GM10248 (cell line): ENCODE results near the gene S1PR5.

ENCODE experiments used
- CTCF ChIA-PET: fragments of 300-600 bp; sonication (Branson Sonifier 250); formaldehyde crosslinking; extraction: SDS; loops from one replicate; lab custom pipeline; 2021; ENCODE audit warnings: antibody characterized with exemption; lab: Yijun Ruan, JAX
- POLR2A ChIA-PET: fragments of 350-650 bp; sonication (Branson Sonifier 250); formaldehyde crosslinking; extraction: SDS; loops from one replicate; lab custom pipeline; 2020; ENCODE audit warnings: antibody characterized with exemption; lab: Yijun Ruan, JAX
- DNase-seq: peaks from one replicate; pipeline ENCODE4 v3.0.0; 2012; ENCODE audit errors: extremely low spot score
- TF ChIP-seq, protein P1 (sequence below): IDR thresholded peaks from 2 replicates; pipeline ENCODE4 v1.5.1; 2012; ENCODE audit warnings: mild to moderate bottlenecking, low read depth; ENCODE audit errors: extremely low read depth, missing control alignments, control extremely low read depth

The S1PR5 gene, protein sequence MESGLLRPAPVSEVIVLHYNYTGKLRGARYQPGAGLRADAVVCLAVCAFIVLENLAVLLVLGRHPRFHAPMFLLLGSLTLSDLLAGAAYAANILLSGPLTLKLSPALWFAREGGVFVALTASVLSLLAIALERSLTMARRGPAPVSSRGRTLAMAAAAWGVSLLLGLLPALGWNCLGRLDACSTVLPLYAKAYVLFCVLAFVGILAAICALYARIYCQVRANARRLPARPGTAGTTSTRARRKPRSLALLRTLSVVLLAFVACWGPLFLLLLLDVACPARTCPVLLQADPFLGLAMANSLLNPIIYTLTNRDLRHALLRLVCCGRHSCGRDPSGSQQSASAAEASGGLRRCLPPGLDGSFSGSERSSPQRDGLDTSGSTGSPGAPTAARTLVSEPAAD

DNA sequence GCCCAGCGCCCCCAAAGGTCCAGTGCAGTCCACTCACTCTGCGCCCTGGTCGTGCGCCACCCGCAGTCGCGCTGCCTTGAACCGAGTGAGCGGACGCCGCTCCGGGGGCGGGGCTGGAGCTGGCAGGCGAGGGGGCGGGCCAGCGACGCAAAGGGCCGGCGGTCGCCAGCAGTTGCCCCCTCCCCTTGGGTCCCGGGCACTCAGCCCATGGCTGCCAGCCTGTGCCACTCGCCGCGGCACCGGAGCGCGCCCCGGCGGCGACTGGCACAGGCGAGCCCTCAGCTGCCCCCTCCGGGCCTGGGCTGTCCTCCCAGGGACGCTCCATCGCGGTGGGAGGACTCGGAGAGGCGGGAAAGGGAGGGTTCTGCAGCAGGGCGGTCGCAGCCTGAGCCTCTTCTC is at the start of gene S1PR5:
Gene S1PR5, minus strand, starts transcription at position 87 of the 399 bp plus-strand sequence. CDS start 2,436 bp downstream, outside the sequence.
- ChIA-PET POLR2A (interaction anchor here (0.5 kb wide), 1 partner anchor 17 kb away, joined by 5 read pairs; no protein-coding TSS in a partner anchor), CTCF (interaction anchor here (0.8 to 3.6 kb wide), 5 partner anchors 14 to 114 kb away, joined by 3 to 12 read pairs (median 4); partner anchors contain the start of gene CDC37)
- TF ChIP-seq, protein P1, sequence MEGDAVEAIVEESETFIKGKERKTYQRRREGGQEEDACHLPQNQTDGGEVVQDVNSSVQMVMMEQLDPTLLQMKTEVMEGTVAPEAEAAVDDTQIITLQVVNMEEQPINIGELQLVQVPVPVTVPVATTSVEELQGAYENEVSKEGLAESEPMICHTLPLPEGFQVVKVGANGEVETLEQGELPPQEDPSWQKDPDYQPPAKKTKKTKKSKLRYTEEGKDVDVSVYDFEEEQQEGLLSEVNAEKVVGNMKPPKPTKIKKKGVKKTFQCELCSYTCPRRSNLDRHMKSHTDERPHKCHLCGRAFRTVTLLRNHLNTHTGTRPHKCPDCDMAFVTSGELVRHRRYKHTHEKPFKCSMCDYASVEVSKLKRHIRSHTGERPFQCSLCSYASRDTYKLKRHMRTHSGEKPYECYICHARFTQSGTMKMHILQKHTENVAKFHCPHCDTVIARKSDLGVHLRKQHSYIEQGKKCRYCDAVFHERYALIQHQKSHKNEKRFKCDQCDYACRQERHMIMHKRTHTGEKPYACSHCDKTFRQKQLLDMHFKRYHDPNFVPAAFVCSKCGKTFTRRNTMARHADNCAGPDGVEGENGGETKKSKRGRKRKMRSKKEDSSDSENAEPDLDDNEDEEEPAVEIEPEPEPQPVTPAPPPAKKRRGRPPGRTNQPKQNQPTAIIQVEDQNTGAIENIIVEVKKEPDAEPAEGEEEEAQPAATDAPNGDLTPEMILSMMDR = no peak
- no peak for DNase-seq

DNA sequence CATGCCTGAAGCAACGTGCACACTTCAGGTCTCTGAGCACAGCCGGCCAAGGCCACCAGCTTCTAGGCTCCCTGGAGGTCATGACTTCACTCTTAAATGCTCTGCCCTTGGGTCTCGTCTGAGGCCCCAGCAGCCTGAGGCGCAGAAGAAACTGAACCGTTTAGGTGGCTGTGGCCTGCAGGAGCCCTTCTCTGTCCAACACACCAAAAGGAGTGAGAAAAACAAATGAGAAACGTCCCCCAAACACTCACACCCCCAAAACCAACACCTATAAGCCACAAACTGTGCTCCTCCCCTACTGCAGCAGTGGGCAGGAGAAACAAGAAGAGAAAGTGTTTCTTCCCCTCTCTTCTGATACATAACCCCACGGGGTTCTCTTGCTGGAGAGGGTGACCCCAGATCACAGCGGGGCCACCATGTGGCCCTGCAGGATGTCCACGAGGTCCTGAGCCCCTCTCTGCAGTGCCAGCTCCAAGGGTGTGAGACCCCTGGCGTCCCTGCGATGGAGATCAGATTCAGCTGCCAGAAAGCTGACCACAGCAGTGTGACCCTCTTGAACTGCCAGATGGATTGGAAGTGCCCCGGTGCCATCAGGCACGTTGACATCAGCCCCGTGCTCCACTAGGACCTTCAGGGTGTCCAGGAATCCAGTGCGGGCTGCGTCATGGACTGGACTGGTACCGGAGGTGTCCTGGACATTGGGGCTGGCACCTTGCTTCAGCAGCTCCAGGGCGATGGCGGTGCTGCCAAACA is 49.6 kb upstream of the S1PR5 start:
- CTCF ChIA-PET = interaction anchor here (0.9 to 5.6 kb wide), 9 partner anchors 10 to 297 kb away, joined by 3 to 46 read pairs (median 5); no protein-coding TSS in a partner anchor
- peak; percentile 77 for DNase-seq
- TF ChIP-seq, protein P1 = no peak
- POLR2A ChIA-PET = interaction anchor here (0.6 kb wide), 1 partner anchor 167 kb away, joined by 5 read pairs; no protein-coding TSS in a partner anchor

DNA sequence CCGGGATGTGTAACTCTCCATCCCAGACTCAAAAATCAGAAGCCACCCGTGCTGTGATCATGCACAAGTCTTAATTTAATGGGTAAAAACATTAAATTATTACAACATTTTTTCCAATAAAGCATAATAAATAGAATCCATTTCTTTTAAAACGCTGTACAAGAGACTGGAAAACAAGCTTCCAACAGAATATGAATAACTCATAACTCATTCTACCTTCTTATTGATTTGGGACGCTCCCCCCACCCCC is 49.1 kb upstream of the S1PR5 start:
- no peak for DNase-seq
- TF ChIP-seq, protein P1 = no peak
- CTCF ChIA-PET = interaction anchor here (0.9 to 5.6 kb wide), 4 partner anchors 15 to 78 kb away, joined by 3 to 46 read pairs (median 8); no protein-coding TSS in a partner anchor
- POLR2A ChIA-PET = no interaction called here

DNA sequence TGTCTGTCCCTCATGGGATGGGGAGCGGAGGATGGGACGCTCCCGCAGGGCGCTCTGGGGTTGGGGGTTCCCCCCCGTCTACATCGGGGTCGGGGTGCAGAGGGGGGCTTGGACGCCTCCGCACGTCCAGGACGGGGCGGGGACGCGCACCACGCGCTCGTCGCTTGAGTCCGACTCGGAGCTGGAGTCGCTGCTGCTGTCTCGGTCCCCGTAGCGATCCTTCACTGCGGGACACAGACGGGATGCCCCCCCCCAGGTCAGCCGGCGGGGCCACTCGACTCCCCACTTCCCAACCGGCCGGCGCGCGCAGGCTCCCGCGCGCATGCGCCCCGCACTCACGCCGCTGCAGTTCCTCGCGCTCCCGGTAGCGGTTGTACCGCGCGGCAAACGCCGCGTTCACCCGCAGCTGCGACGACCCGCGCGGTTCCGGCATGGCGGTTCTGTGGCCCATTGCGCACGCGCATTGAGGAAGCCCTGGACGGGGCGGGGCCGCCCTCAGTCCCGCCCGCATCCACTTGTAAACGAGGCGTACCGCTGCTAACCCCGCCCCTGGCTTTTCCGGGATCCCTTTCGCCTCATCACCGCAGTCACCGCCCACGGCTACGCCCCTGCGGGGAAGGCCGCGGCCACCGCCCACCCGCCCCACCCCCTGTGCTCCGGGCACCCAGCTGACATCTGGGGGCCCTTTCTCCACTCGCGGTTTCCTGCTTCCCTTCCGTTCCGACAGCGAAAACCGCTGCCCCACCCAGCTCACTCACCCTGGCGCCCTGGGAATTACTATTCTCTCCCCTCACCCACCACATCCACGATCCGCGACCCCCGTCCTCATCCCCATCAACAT is 48.5 kb upstream of the S1PR5 start, which contains the start of gene KRI1:
Gene KRI1, minus strand, starts transcription at position 444 of the 841 bp plus-strand sequence. Its CDS starts 11 bp downstream, at position 433.
- CTCF ChIA-PET = interaction anchor here (1.0 to 5.6 kb wide), 3 partner anchors 15 to 78 kb away, joined by 5 to 46 read pairs (median 11); no protein-coding TSS in a partner anchor

DNA sequence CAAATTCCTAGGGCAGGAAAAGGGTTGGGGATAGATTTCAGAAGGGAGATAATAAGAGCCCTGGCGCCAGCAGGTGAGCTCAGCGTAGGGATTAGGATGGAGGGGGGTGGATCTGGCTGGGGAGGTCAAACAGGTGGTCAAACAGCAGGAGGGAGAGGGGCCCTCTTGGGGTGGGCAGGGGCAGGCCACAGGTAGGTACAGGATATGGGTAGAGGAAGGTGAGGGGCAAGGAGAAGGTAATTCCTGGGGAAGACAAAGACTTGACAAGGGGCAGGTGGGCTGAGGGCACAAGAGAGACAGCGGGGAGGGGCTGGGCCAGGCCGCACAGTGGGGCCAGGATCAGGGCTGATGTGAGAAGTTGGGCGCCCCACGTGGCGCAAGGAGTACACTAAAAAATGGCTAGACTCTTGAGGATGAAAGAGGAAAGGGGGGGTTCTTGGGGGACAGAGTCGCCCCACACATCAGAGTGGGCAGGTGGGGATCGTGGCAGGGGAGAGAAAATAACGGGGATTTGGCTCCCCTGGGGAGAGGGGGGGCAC is 47.9 kb upstream of the S1PR5 start:
- TF ChIP-seq, protein P1 = peak; percentile 51
- POLR2A ChIA-PET = no interaction called here
- CTCF ChIA-PET = no interaction called here
- peak; percentile 78 for DNase-seq

More for the DNA sequence above, 48.5 kb upstream of the S1PR5 start, which contains the start of gene KRI1:
- TF ChIP-seq, protein P1 = no peak
- POLR2A ChIA-PET = interaction anchor here (0.7 kb wide), 1 partner anchor 817 kb away, joined by 4 read pairs; no protein-coding TSS in a partner anchor
- DNase-seq = peak; percentile 98
